ENCODE results near the gene NUSAP1.

- TF ChIP-seq CTCF (conservative IDR thresholded peaks at IDR 0.05; ENCODE audit: low read depth, low read length): no peak
- TF ChIP-seq EZH2phosphoT487 (IDR thresholded peaks at IDR 0.05; ENCODE audit: borderline replicate concordance, low read length): no peak
- TF ChIP-seq EZH2 (IDR thresholded peaks at IDR 0.05; ENCODE audit: low read length, unreplicated experiment): no peak
Measured at GRCh38 chr15:41337047-41337446, 4.4 kb downstream of the NUSAP1 start.

All from PC-3 (cell line).